Measurements from ENCODE around the gene TUBA3E.
"Not testable (repeated sequence)": the region's sequence is repeated elsewhere in the genome, so short reads cannot be mapped to it uniquely, and the experiment has no call there.

Gene TUBA3E

DNA sequence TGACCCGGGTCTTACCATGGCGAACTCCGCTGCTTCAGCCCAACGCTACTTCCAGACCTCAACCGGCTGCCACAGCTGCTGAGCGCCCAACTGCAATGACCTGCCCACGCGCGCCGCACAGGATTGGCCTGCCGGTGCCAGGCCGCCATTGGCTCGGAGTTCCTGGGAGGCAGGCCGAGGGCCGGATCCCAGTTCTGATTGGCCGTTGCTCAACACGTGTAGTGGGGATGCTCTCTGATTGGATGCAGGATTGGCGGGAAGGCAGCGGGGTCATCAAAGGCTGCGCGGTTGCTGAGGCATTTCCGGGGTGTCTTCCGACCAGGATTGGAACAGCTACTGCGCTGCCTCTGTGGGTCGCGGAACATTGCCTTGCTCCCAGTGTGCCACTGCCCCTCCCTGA is at the start of gene TUBA3E:
TSS of gene TUBA3E (minus strand) at position 97 of the 400 bp plus-strand sequence. CDS start at position 18, 79 bp downstream.
- DNase-seq (ENCODE audit: low spot score) = no peak

GRCh38 chr2:130246430-130246829 is 48.2 kb upstream of the TUBA3E start:
- no peak for DNase-seq (ENCODE audit: low spot score)

- DNase-seq (ENCODE audit: low spot score) = no peak
These were observed 47.7 kb upstream of the TUBA3E start for GRCh38 chr2:130245976-130246375.

- DNase-seq (ENCODE audit: low spot score) = no peak
These were observed 45.1 kb upstream of the TUBA3E start for GRCh38 chr2:130243359-130243758.

GRCh38 chr2:130241041-130241707 is 42.9 kb upstream of the TUBA3E start:
- no peak for DNase-seq (ENCODE audit: low spot score)

GRCh38 chr2:130239581-130239980 is 41.3 kb upstream of the TUBA3E start:
- not testable (repeated sequence) for DNase-seq (ENCODE audit: low spot score)

DNA sequence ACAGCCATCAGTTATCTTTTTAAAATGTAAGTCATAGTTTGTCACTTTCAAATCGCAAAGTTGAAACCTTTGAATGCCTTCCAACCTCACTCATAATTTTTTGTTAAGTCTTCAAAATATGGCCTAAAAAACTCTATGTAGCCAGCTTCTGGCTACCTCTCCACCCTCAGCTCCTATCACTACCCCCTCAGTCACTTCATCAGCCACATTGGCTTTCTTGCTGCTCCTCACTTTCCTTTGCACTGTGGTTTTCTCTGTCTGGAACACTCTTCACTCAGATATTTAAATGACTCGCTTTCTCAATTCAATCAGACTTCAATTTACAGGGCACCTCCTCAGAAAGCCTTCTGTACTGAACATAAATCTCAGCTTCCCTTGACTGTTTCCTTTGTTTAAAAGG is 34.8 kb upstream of the TUBA3E start:
- DNase-seq (ENCODE audit: low spot score) = not testable (repeated sequence)

GRCh38 chr2:130231656-130232055 is 33.4 kb upstream of the TUBA3E start:
- no peak for DNase-seq (ENCODE audit: low spot score)

GRCh38 chr2:130230907-130231306 is 32.7 kb upstream of the TUBA3E start:
- DNase-seq (ENCODE audit: low spot score) = not testable (repeated sequence)

GRCh38 chr2:130230376-130230775 is 32.1 kb upstream of the TUBA3E start:
- not testable (repeated sequence) for DNase-seq (ENCODE audit: low spot score)

- DNase-seq (ENCODE audit: low spot score) = not testable (repeated sequence)
These were observed 30.9 kb upstream of the TUBA3E start for GRCh38 chr2:130229161-130229510.

- not testable (repeated sequence) for DNase-seq (ENCODE audit: low spot score)
These were observed 30.4 kb upstream of the TUBA3E start for GRCh38 chr2:130228467-130229160.

DNA sequence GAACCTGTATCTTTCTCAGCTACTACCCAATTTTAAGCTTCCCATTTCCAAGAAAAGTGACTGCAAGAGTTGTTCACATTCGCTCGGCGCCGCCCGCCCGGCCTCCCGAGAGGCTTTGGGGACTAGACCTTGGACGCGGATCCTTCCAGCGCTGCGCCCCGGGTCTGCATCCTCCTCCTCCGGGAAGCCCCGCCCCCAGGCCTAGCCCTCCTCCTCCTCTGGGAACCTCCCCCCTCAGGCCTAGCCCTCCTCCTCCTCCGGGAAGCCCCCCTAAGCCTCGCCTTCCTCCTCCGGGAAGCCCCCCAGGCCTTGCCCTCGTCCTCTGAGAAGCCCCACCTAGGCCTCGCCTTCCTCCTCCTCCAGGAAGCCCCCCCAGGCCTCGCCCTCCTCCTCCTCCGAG is 29.8 kb upstream of the TUBA3E start:
- not testable (repeated sequence) for DNase-seq (ENCODE audit: low spot score)

GRCh38 chr2:130222523-130222922 is 24.3 kb upstream of the TUBA3E start:
- DNase-seq (ENCODE audit: low spot score) = not testable (repeated sequence)

GRCh38 chr2:130220505-130220904 is 22.3 kb upstream of the TUBA3E start:
- not testable (repeated sequence) for DNase-seq (ENCODE audit: low spot score)

DNA sequence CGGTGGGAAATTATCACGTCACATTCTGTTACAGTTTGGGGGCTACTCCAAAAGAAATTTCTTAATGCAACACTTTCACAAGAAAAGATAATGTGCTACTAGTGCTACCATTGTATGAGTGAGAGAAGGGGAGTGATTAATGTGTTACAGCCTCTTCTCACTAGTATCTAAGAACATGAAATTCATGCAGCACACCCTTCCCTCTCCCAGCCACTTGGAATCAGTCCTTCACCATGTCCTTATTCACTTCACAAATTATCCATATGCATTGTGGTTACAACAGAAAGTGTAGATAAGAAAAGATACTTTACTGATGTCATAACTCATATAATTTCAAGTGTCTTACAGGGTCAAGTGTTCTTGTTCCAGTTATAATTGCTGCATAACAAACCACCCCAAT is 20.9 kb upstream of the TUBA3E start:
- not testable (repeated sequence) for DNase-seq (ENCODE audit: low spot score)

- not testable (repeated sequence) for DNase-seq (ENCODE audit: low spot score)
These were observed 8.8 kb upstream of the TUBA3E start for GRCh38 chr2:130207051-130207450.

GRCh38 chr2:130203150-130203549 is 4.9 kb upstream of the TUBA3E start:
- not testable (repeated sequence) for DNase-seq (ENCODE audit: low spot score)

GRCh38 chr2:130202518-130202917 is 4.3 kb upstream of the TUBA3E start:
- DNase-seq (ENCODE audit: low spot score) = not testable (repeated sequence)

DNA sequence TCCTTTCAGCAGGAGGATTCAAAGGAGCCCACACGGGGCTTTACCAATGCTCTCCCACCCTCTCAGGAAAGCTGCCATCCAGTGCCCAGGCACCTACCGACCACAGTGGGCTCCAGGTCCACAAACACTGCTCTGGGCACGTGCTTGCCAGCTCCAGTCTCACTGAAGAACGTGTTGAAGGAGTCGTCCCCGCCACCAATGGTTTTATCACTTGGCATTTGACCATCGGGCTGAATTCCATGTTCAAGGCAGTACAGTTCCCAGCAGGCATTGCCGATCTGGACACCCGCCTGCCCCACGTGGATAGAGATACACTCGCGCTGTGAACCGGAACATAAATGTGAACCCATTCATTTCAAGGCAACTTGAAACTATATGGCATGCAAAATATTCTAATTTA is 2.2 kb downstream of the TUBA3E start:
- DNase-seq (ENCODE audit: low spot score) = not testable (repeated sequence)

- DNase-seq (ENCODE audit: low spot score) = not testable (repeated sequence)
These were observed 3.1 kb downstream of the TUBA3E start for GRCh38 chr2:130195089-130195635.

- not testable (repeated sequence) for DNase-seq (ENCODE audit: low spot score)
These were observed 4.4 kb downstream of the TUBA3E start for GRCh38 chr2:130193824-130194223.

- DNase-seq (ENCODE audit: low spot score) = not testable (repeated sequence)
These were observed 5.8 kb downstream of the TUBA3E start for GRCh38 chr2:130192451-130192850.
